ENCODE measurements around the gene KLHL41.
A peak's percentile ranks its signal among the peaks of the same experiment; 100 is the strongest.
"Not testable (repeated sequence)": the region's sequence is repeated elsewhere in the genome, so short reads cannot be mapped to it uniquely, and the experiment has no call there.

The KLHL41 gene

DNA sequence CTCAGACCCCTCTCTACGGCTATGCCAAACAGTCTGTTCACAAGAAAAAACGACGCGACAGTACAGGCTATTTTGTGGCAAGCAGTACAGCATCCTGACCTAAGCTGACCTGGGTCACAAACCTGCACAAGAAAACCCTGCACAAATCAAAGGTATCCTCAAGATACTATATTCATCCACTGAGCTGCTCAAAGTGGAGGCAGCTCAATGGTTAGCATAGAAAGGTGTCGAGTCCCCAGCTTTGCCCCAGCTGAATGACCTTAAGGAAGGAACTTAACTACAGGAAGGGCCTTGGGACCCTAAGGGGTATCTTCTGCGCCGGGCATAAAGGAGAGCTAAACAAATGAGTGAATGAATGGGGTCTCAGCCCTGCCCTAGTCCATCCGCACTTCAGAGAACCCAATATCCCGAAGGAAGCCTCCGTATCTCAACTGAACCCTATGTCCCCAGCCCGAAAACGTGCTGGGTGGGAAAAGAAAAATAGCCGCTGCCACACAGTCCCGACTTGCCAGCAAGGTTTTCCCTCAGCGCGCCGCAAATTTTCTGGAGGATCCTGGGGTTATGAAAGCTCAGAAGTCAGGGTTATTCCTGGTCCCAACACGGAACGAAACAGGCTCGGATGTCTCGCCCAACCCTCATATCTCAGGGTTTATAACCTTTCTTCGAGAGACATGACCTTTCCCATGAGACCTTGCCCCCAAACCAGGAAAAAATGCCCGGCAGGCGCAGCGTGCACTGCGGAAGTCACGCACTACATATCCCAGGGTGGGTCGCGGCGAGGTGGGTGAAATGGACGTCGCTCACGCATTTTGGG lies 63.9 kb downstream of the KLHL41 start, which contains the start of gene FASTKD1:
TSS of gene FASTKD1 (minus strand) at position 706 of the 814 bp plus-strand sequence. CDS start 1,836 bp downstream, outside the sequence.
- DNase-seq, result peak; percentile 43 to 83

DNA sequence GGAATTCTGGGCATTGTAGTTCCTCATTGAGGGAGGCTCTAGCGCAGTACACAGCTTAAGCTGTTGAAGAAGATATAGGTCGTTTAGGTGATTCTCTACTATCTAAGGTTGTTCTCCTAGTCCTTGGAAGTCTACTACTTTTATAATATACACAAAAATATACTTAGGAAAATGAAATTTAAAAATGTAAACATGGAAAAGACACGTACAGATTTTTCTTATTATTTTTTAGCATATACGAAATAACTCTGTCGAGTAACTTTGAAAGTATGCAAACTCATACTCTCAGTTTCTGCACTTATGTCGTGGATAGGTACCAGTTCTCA lies 64.4 kb downstream of the KLHL41 start:
- no peak for DNase-seq

DNA sequence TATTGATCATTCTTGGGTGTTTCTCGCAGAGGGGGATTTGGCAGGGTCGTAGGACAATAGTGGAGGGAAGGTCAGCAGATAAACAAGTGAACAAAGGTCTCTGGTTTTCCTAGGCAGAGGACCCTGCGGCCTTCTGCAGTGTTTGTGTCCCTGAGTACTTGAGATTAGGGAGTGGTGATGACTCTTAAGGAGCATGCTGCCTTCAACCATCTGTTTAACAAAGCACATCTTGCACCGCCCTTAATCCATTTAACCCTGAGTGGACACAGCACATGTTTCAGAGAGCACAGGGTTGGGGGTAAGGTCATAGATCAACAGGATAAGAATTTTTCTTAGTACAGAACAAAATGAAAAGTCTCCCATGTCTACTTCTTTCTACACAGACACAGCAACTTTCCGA lies 65.0 kb downstream of the KLHL41 start:
- not testable (repeated sequence) for DNase-seq

- not testable (repeated sequence) for DNase-seq
Measured at GRCh38 chr2:169575264-169575663, 65.8 kb downstream of the KLHL41 start.
